Left forelimb (tissue), 1 donor: ENCODE data around the gene ZNF337.
"Not testable (repeated sequence)": the region's sequence is repeated elsewhere in the genome, so short reads cannot be mapped to it uniquely, and the experiment has no call there.

Source experiments
- DNase-seq: peaks from one replicate; pipeline ENCODE4 v3.0.0-alpha.2; 2018; ENCODE audit warnings: low spot score

ZNF337 gene

DNA sequence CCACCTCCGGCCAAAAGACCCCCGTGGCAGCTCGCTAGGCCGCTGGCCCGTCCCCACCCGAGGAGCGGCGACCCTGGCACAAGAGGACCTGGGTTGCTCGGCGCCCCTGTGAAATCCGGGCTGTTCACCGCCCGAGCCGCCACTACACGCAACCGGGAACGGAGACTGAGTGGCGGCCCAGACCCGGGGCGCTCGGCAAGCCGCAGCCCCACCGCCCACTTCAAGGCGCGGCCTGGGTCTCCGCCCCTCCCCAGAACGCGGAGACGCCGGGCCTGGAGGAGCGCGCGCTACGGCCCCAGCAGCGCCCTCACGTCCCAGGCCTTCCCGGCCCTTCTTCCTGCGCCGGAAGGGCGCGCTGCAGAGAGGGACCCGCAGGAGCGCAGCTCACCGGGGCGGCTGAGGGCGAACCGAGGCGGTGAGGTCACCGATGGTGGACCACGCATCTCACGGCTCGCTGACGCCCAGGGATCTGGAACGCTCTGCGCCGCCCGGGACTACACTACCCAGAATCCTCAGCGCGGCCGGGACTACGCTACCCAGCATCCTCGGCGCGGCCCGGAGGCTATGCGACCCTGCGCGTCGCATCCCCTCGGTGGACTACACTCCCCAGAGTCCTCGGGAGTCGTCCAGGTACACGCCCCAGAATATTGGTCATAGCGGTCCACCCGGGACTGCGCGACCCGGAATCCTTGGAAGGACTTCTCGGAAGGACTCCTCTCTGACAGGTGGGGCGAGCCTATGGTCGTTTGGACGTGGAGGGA, at the start of gene ZNF337:
ZNF337 (minus strand) TSS at position 483 of the 761 bp plus-strand sequence. CDS start 10,436 bp downstream, outside the sequence.
- peak; percentile 97 for DNase-seq

DNA sequence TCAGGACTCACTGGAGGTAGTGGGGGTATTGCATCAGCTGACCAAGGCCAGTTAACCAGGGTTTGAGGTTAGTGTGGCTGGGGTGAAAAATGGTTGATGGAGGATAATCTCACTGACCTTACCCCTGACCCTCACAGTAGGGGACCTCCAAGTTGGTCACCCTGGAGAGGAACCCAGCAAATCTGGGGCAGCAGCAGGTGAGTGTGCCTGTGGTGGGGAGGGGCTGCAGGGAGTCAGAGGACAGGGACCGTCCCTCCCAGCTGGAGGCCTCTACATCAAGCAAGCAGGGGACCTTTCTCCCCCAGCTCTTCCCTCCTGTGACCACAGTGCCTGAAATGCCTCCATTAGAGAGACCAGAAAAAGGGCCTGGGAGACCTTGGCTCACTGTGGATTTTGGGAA, 49.1 kb upstream of the ZNF337 start:
- DNase-seq, result no peak

DNA sequence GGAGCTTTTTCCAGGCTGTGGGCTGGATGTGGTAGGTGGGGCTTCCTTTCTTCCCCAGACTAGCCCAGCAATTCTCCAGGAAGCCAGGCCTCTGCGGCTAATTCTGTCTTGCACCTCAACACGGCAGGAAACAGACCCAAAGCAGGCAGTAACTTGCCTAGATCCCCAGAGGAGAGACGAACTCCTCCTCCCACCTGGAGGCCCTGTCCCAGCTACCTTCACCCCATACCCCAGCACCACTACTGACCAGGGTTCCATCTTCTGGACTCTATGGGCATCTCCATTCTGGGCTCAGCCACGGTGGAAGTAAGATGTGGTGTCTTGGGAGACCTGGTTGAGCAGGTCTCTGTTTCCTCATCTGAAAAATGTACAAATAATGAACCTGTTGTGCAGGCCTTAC, 48.4 kb upstream of the ZNF337 start:
- no peak for DNase-seq

DNA sequence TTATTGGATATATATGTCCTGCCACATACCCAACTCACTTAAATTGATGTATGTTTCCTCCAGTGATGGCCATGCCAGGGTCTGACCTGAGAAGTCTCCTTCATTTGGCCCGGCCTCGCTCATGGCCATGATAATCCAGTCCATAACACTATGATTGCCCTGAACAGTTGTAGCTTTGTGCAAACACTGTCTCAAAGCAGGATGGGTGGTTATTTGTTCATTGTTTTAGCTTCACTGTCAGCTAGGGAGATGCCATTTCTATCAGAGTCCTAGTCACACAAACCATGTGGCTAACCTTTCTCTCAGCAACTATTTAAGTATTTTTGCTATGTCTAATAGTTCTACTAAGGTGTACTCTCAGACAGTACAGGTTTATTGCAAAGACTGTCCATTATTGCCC, 47.6 kb upstream of the ZNF337 start:
- DNase-seq, result no peak

DNA sequence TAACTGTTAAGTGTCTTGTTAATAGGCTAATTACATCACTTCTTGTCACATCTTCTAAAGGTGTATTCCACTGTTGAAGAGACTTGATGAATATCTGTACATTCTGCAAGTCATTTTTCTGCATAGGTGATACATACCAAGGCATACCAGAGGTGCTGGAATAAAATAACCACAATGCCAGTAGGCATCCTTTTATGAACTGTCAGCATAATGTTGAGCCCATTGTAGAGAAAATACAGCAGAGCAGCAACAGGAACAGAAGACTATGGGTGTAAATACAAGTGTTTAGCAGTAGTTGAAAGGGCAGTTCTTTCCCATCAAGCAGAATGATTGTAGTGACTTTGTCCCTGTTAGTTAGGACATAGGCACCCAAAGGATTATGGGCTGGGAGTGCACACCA, 44.4 kb upstream of the ZNF337 start:
- no peak for DNase-seq

DNA sequence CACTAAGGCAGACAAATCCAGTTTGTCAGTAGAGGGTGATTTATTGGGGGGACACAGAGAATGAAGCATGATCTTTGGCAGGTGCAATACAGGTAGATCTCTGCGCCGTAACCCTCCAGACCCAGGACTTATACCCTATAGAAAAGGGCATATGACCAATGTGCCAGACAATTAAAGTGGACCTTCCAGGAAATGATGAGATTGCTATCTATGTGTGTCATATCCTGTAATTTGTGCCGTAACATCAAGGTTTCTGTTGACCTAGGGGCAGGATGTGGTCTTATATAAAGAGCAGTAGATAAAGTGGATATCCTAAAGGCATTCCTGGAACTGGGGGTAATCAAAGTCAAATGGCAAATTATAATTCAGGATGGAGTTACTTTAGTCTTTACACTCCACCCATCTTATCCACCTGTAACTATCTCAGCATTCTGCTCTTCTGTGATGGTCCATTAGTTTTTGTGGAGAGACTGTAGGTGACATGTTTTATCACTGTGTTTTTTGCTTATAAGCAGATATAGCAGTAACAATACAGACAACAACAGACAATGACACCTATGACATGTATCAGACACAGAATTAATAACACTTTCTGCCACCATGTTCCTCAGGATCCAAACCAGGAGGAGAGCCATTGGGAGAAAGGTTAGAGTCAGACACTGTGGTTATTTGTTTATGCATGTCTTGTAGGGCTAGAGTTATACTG, 43.1 kb upstream of the ZNF337 start:
- DNase-seq, result no peak

DNA sequence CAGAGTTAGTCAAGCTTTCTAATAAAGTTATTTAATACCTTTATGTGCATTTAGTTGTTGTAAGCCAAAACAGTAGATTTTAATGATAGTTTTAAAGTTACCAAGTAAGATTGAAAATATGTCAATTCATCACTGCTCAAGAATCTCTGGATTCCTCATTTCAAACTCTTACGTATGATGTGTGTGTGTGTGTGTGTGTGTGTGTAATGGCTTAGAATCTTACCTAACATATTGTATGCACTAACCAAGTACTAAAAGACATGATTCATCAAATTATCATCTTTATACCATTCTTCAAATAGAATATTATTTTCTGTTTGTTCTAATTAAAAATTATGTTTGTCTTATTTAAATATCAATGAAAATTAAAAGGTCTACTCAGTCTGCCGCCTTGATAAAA, 41.5 kb upstream of the ZNF337 start:
- DNase-seq, result no peak

DNA sequence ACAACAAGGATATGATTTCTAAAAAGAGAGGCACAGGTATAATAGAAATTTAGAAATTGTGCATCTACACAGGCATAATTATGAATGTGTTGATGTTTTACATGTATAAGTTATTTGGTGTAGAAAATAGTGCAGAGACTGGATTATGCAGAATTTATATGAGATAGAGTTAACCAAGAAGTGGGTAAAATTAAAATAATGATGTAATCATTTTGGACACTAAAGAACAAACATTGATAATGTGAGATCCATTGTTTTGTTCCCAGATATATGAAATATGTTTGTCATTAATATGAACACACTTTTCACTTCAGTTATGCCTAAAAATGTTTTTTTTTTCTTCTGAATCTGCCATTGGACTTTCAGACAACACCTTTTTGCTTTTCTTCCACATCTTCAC, 37.2 kb upstream of the ZNF337 start:
- DNase-seq, result no peak

DNA sequence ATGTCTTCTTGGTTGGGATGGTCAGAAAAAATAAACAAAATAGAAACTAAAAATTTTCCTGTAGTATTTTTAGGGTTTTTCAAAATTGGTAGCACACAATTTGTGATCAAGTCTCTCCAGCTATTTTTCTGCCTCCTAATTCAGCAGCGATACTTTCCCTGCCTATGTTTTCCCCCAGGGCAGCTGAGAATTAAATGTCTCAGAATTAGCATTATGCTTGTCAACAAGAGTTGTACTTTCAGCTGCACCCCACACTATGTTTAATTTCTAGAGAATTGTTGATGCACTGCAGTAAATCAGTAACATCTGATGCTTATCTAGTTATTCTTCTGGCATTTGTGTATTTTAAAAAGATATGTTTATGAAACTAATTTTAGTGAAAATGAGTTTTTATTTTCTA, 34.2 kb upstream of the ZNF337 start:
- DNase-seq, result no peak

DNA sequence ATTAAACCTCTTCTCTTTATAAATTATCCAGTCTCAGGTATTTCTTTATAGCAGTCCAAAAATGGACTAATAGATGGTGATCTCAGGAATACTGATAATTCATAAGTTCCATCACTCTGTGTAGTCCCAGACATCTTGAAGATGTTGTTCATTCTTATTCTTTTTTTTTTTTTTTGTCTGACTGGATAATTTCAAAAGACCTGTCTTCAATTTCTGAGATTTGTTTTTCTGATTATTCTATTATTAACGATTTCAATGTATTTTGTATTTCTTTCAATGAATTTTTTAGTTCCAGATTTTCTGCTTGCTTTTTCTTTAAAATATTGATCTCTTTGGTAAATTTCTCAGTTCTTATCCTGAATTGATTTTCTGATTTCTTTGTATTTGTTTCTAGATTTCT, 29.7 kb upstream of the ZNF337 start:
- no peak for DNase-seq

DNA sequence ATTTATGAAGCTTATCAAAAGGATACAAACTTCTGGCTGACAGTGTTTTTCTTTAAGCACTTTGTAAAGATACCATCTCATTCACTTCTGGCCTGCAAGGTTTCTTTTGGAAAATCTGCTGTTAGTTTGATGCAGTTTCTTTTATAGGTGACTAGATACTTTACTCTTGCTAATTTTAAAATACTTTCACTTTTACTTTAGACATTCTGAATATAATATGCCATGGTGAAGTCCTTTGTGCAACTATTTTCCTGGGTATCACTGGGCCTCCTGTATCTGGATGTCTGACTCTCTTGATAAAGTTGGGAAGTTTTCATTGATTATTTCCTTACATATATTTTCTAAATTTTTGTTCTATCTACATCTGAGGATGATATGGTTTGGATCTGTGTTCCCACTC, 29.0 kb upstream of the ZNF337 start:
- DNase-seq, result no peak

DNA sequence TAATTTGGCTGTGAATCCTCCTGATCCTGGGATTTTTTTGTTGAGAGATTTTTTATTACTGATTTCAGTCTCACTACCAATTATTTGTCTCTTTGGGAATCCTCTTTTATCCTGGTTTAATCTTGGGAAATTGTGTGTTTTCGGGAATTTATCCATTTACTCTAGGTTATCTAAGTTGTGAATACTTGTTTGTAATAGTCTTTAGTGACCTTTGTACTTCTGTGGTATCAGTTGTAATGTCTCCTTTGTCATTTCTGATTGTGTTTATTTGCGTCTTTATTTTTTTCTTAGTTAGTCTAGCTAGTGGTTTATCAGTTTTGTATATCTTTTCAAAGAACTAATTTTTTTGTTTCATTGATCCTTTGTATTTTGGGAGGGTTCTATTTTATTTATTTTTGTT, 27.3 kb upstream of the ZNF337 start:
- no peak for DNase-seq

DNA sequence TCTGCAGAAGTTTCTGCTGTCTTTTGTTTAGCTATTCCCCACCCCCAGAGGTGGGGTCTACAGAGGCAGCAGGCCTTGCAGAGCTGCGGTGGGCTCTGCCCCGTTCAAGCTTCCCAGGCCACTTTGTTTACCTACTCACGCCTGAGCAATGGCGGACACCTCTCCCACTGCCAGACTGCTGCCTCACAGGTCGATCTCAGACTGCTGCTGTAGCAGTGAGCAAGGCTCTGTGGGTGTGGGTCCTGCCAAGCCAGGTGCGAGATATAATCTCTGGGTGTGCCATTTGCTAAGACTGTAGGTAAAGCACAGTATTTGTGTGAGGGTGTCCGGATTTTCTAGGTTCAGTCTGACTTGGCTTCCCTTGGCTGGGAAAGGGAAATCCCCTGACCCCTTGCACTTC, 23.6 kb upstream of the ZNF337 start:
- DNase-seq, result no peak

DNA sequence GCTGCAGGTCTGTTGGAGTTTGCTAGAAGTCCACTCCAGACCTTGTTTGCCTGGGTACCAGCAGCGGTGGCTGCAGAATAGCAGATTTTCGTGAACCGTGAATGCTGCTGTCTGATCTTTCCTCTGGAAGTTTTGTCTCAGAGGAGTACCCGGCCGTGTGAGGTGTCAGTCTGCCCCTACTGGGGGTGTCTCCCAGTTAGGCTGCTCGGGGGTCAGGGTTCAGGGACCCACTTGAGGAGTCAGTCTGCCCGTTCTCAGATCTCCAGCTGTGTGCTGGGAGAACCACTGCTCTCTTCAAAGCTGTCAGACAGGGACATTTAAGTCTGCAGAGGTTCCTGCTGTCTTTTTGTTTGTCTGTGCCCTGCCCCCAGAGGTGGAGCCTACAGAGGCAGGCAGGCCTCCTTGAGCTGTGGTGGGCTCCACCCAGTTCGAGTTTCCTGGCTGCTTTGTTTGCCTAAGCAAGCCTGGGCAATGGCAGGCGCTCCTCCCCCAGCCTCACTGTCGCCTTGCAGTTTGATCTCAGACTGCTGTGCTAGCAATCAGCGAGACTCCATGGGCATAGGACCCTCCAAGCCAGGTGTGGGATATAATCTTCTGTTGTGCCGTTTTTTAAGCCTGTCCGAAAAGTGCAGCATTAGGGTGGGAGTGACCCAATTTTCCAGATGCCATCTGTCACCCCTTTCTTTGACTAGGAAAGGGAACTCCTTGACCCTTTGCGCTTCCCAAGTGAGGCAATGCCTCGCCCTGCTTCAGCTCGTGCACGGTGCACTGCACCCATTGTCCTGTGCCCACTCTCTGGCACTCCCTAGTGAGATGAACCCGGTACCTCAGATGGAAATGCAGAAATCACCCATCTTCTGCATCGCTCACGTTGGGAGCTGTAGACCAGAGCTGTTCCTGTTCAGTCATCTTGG, 22.5 kb upstream of the ZNF337 start:
- DNase-seq, result not testable (repeated sequence)

DNA sequence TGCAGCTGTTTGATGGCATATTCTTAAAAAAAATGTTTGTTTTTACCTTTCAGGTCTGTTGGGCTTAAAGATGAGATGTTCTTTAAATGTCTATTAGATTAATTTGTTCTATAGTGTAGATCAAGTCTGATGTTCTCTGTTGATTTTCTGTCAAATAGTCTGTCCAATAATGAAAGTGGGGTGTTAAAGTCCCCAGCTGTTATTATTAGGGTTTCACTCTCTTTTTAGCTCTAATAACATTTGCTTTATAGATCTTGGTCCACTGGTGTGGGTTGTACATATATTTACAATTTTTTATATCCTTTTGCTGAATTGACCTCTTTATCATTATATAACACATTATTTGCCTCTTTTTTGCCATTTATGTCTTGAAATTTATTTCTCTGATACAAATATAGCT, 11.0 kb upstream of the ZNF337 start:
- DNase-seq, result no peak

DNA sequence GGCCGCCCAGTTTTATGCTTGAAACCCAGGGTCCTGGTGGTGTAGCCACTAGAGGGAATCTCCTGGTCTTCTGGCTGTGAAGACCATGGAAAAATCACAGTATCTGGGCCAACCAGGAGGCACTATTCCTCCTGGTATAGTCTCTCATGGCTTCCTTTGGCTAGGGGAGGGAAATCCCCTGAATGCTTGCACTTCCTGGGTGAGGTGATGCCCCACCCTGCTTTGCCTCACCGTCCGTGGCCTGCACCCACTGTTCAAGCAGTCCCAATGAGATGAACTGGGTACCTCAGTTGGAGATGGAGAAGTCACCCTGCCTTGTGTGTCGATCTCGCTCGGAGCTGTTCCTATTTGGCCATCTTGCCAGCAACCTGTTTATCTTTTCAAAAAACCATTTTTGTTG, 10.1 kb upstream of the ZNF337 start:
- no peak for DNase-seq

DNA sequence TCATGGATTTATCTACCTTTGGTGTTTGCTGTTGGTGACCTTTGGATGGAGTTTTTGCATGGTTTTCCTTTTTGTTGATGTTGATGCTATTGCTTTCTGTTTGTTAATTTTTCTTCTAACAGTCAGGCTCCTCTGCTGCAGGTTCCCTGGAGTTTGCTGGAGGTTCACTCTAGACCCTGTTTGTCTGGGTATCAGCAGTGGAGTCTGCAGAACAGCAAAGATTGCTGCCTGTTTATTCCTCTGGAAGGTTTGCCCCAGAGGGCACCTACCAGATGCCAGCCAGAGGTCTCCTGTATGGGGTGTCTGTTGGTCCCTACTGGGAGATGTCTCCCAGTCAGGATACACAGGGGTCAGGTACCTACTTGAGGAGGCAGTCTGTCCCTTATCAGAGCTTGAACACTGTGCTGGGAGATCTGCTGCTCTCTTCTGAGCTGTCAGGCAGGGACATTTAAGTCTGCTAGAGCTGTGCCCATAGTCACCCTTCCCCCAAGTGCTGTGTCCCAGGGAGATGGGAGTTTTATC, 9.2 kb upstream of the ZNF337 start:
- no peak for DNase-seq

DNA sequence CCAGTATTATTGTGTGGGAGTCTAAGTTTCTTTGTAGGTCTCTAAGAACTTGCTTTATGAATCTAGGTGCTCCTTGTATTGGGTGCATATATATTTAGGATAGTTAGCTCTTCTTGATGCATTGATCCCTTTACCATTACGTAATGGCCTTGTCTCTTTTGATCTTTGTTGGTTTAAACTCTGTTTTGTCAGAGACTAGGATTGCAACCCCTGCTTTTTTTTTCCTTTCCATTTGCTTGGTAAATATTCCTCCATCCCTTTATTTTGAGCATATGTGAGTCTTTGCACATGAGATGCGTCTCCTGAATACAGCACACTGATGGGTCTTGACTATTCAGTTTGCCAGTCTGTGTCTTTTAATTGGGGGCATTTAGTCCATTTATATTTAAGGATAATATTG, 7.7 kb upstream of the ZNF337 start:
- not testable (repeated sequence) for DNase-seq

DNA sequence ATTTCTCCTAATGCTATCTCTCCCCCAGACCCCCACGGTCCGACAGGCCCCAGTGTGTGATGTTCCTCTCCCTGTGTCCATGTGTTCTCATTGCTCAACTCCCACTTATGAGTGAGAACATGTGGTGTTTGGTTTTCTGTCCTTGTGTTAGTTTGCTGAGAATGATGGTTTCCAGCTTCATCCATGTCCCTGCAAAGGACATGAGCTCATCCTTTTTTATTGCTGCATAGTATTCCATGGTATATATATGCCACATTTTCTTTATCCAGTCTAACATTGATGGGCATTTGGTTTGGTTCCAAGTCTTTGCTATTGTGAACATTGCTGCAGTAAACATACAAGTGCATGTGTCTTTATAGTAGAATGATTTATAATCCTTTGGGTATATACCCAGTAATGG, 4.2 kb upstream of the ZNF337 start:
- DNase-seq, result not testable (repeated sequence)

DNA sequence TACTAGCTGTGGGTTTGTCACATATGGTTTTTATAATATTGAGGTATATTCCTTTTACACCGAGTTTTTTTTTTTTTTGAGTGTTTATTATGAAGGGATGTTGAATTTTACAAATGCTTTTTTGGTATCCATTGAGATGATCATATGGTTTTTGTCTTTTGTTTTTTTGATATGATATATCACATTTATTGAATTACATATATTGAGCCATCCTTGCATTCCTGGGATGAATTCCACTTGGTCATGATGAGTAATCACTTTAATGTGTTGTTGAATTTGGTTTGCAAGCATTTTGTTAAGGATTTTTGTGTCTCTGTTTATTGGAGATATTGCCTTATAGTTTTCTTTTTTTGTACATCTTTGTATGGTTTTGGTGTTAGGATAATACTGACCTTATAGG, 3.3 kb upstream of the ZNF337 start:
- no peak for DNase-seq

DNA sequence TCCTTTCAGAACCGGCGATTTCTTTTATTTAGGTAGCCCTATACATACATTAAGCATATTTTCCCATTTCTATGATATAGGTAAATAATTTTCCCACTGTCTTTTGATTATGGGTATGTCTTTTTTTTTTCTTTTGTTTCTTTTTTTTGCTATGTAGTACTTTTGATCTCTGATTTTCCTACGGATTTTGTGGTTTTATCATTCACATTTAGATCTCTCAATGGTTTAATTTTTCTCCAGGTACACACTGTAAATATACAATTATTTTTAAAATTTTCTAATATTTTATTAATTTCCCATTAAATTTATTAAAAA, 436 bp upstream of the ZNF337 start:
- DNase-seq, result no peak

DNA sequence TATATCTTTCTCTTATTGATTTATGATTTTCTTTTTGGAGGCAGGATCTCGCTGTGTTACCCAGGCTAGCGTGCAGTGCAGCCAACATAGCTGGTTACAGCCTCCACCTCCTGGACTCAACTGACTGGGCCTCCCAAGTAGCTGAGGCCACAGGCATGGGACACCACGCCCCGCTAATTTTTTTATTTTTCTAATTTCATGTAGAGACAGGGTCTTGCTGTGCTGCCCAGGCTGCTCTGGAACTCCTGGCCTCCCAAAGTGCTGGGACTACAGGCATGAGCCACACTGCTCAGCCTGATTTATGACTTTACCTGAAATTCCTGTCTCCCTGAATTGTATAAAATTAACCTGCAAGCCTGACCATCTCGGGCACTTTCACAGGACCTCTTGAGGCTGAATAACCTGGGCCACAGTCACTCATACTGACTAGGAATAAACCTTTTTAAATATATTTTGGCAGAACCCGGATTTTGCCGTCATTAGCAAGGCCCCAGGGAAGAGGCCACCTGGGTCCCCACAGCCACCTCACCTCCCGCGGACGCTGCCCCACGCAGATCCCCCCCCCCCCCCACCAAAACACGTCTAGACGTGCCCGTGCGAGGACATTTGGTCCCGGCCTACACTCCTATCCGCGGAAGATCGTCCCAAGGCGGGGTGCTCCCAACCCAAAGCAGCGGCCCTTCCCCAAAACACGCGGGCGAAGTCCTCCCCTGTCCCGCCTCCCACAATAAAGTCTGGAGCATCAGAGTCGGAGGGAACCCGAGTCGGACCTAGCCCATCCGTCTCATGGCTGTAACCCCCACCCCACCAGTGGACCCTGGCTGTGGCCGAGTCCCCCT, 902 bp downstream of the ZNF337 start:
- DNase-seq, result no peak
